Neuronal stem cell (in vitro differentiated cells): ENCODE measurements around the gene CLEC2L.
A peak's percentile ranks its signal among the peaks of the same experiment; 100 is the strongest.

Source experiments
- DNase-seq: peaks from one replicate; pipeline ENCODE4 v3.0.0-alpha.2; 2013; ENCODE audit warnings: low spot score
- H2AFZ ChIP-seq: one replicate; pipeline ENCODE4 v1.6.1; 2013; ENCODE audit warnings: mild to moderate bottlenecking, low read length, inconsistent platforms
- H2AK5ac ChIP-seq: 2 replicates; pipeline ENCODE4 v1.6.1; 2013; ENCODE audit warnings: low read depth, mild to moderate bottlenecking, inconsistent platforms, low read length, moderate library complexity, mixed read lengths
- H2BK120ac ChIP-seq: 2 replicates; pipeline ENCODE4 v1.6.1; 2013; ENCODE audit warnings: low read depth, mild to moderate bottlenecking, inconsistent platforms, low read length, moderate library complexity, mixed read lengths
- H2BK12ac ChIP-seq: one replicate; pipeline ENCODE4 v1.6.1; 2013; ENCODE audit warnings: low read length, inconsistent platforms
- H2BK15ac ChIP-seq: 2 replicates; pipeline ENCODE4 v1.6.1; 2013; ENCODE audit warnings: mild to moderate bottlenecking, low read length, inconsistent platforms, mixed read lengths
- H2BK5ac ChIP-seq: one replicate; pipeline ENCODE4 v1.6.1; 2013; ENCODE audit warnings: inconsistent platforms, mild to moderate bottlenecking, low read length, moderate library complexity
- H3K14ac ChIP-seq: one replicate; pipeline ENCODE4 v1.6.1; 2013; ENCODE audit warnings: low read length, inconsistent platforms
- H3K18ac ChIP-seq: 2 replicates; pipeline ENCODE4 v1.6.1; 2013; ENCODE audit warnings: low read length, inconsistent platforms
- H3K23ac ChIP-seq: 2 replicates; pipeline ENCODE4 v1.6.1; 2013; ENCODE audit warnings: low read depth, mild to moderate bottlenecking, mixed read lengths, low read length, inconsistent platforms; ENCODE audit not compliant: poor library complexity
- H3K27ac ChIP-seq: replicated peaks from 3 replicates; pipeline ENCODE4 v1.5.1; 2013; ENCODE audit warnings: low read length, inconsistent platforms
- H3K27me3 ChIP-seq, 3 experiments: 2 replicates each; pipeline ENCODE4 v1.6.1; 2013; ENCODE audit warnings: low read length in 3 of 3, mild to moderate bottlenecking in 2 of 3, inconsistent platforms in 1 of 3, low read depth in 1 of 3, mixed read lengths in 1 of 3, moderate library complexity in 1 of 3; ENCODE audit not compliant: control insufficient read depth in 3 of 3, insufficient read depth in 3 of 3
- H3K36me3 ChIP-seq, 2 donors: replicated peaks in 1 of 2; 2 replicates each; pipeline ENCODE4 v1.6.1; 2013; ENCODE audit warnings: low read length in 2 of 2; ENCODE audit not compliant: control insufficient read depth in 2 of 2, insufficient read depth in 2 of 2
- H3K4ac ChIP-seq: 2 replicates; pipeline ENCODE4 v1.6.1; 2013; ENCODE audit warnings: inconsistent platforms, mild to moderate bottlenecking, low read length, moderate library complexity
- H3K4me1 ChIP-seq, 2 donors: 1 replicate in 1 of 2; 2 replicates in 1 of 2; pipeline ENCODE4 v1.6.1; 2013; ENCODE audit warnings: low read length in 2 of 2, low read depth in 1 of 2; ENCODE audit not compliant: control insufficient read depth in 2 of 2, insufficient read depth in 1 of 2
- H3K4me2 ChIP-seq: one replicate; pipeline ENCODE4 v1.6.1; 2013; ENCODE audit warnings: mild to moderate bottlenecking, low read length, inconsistent platforms; ENCODE audit not compliant: insufficient read depth, poor library complexity, severe bottlenecking
- H3K4me3 ChIP-seq, 2 donors: 2 replicates each; pipeline ENCODE4 v1.5.1; 2013; ENCODE audit warnings: low read length in 2 of 2, mild to moderate bottlenecking in 2 of 2, inconsistent platforms in 1 of 2, moderate library complexity in 1 of 2
- H3K79me1 ChIP-seq: one replicate; pipeline ENCODE4 v1.6.1; 2013; ENCODE audit warnings: low read depth, mild to moderate bottlenecking, inconsistent platforms, low read length, moderate library complexity
- H3K9ac ChIP-seq: one replicate; pipeline ENCODE4 v1.6.1; 2013; ENCODE audit warnings: mild to moderate bottlenecking, low read depth, low read length, inconsistent platforms; ENCODE audit not compliant: poor library complexity
- H3K9me3 ChIP-seq, 2 donors: replicated peaks in 1 of 2; 2 replicates each; pipeline versions ENCODE3 to v1.6.1; 2013; ENCODE audit warnings: low read length in 2 of 2, mild to moderate bottlenecking in 2 of 2, inconsistent platforms in 1 of 2, low read depth in 1 of 2, mixed read lengths in 1 of 2, moderate library complexity in 1 of 2; ENCODE audit not compliant: control insufficient read depth in 2 of 2, insufficient read depth in 1 of 2
- H4K8ac ChIP-seq: one replicate; pipeline ENCODE4 v1.6.1; 2013; ENCODE audit warnings: low read depth, mild to moderate bottlenecking, inconsistent platforms, low read length, moderate library complexity
- H4K91ac ChIP-seq: one replicate; pipeline ENCODE4 v1.6.1; 2013; ENCODE audit warnings: low read length, low read depth, mild to moderate bottlenecking, inconsistent platforms; ENCODE audit not compliant: poor library complexity
- WGBS, 2 donors: extraction: QIAGEN DNeasy Blood & Tissue Kit; methylation state at CpG; one replicate each; pipeline ENCODE4 v1.1.7; 2013; ENCODE audit warnings: missing lambda C conversion rate in 2 of 2, mixed read lengths in 1 of 2; ENCODE audit not compliant: insufficient read length in 2 of 2, insufficient replicate concordance in 1 of 2; ENCODE audit errors: extremely low coverage in 2 of 2; 5-methylcytosine and 5-hydroxymethylcytosine counted together

Gene CLEC2L

DNA sequence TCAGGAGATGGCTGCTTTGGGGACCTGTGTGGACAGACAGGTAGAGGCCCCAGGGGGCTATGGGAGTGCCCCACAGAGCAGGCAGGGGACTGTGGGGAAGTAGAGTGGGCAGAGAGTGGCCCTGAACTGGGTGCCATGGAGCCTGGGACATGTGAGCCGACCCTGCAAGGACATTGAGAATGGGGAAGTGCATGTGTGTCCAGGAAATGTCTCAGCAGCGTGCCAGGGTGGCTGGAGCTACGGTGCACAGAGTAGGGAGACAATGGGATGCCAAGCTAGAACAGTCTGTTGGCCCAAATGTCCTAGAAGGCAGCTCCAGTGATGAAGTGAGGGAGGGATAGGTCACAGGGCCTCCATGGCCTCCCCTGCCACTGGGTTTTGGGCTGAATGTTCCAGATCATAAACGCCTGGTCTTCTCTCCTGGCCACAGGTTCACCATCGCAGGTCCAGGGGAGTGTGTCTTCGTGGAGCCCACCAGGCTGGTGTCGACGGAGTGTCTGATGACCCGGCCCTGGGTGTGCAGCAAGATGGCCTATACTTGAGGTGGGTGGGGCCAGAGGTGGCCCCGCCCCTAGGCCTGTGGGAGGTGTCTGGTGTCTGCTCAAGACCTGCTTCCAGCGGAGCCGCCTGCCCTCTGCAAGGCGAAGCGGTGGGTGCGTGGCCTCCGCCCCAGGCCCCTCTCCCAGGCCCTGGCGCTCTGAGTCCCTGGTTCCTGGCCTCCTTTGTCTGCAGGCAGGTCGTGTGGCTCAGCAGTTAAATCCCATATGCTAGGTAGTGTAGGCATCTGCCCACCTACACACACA lies 20.5 kb downstream of the CLEC2L start:
- H3K4me1 ChIP-seq = peaks cover 5 to 11% of the 10 kb centered on the region in 2 donors
- H2BK5ac ChIP-seq = no peak overlapping the region
- H3K14ac ChIP-seq = no peak overlapping the region
- H3K18ac ChIP-seq = peak overlapping the region; percentile 50
- no peak overlapping the region for H3K4me2 ChIP-seq
- peaks cover 0 to 16% (median 0%) of the 10 kb centered on the region in 3 experiments for H3K27me3 ChIP-seq
- H4K8ac ChIP-seq = no peak overlapping the region
- H4K91ac ChIP-seq = no peak overlapping the region
- no peak overlapping the region for H2BK120ac ChIP-seq
- no CpG with 5 or more reads among the region's 18 CpGs for WGBS, 2 donors
- H2BK15ac ChIP-seq = no peak overlapping the region
- peak overlapping the region; percentile 83 for H2AK5ac ChIP-seq
- no peak overlapping the region for H2BK12ac ChIP-seq
- H3K4ac ChIP-seq = no peak overlapping the region
- no peak overlapping the region for H3K9ac ChIP-seq
- no peak overlapping the region for H3K4me3 ChIP-seq
- H3K36me3 ChIP-seq = peaks cover 0 to 2% of the 10 kb centered on the region in 2 donors
- no peaks in the 10 kb centered on the region for H3K79me1 ChIP-seq
- no peak overlapping the region for H2AFZ ChIP-seq
- peak overlapping the region; percentile 62 for H3K23ac ChIP-seq
- H3K9me3 ChIP-seq = peaks cover 0 to 5% of the 10 kb centered on the region in 2 donors
- DNase-seq = no peak
- H3K27ac ChIP-seq = no peak overlapping the region

DNA sequence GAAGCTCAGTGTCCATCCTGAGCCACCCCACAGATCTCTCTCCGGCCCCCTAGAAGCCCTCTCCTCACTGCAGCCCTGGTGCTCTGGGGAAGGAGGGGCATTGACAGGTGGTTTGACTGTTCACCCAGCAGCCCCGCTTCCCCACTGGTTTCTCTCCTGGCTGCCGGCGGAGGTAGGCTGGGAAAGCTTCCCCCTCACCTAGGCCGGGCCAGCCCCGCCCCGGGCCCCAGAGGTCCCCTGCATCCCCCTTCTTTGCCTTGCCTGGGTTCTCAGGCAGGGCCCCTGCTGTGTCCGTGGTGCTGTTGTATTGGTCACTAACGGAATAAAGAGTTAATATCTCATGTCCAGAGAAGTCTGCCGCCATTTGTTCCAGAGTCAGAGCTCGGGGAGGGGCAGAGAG lies 21.2 kb downstream of the CLEC2L start:
- no peak overlapping the region for H3K4ac ChIP-seq
- no peak overlapping the region for H4K8ac ChIP-seq
- H2AK5ac ChIP-seq = peak overlapping the region; percentile 83
- no peak overlapping the region for H2AFZ ChIP-seq
- H3K23ac ChIP-seq = peak overlapping the region; percentile 62
- no peak for DNase-seq
- peak overlapping the region; percentile 44 for H3K18ac ChIP-seq
- no peak overlapping the region for H3K4me2 ChIP-seq
- no CpG with 5 or more reads among the region's 11 CpGs for WGBS, 2 donors
- H2BK120ac ChIP-seq = no peak overlapping the region
- H2BK15ac ChIP-seq = no peak overlapping the region
- H3K27me3 ChIP-seq = peaks cover 0 to 12% (median 0%) of the 10 kb centered on the region in 3 experiments
- no peak overlapping the region for H2BK5ac ChIP-seq
- H3K4me1 ChIP-seq = peaks cover 5 to 11% of the 10 kb centered on the region in 2 donors
- H2BK12ac ChIP-seq = no peak overlapping the region
- no peak overlapping the region for H3K9ac ChIP-seq
- no peak overlapping the region for H4K91ac ChIP-seq
- H3K79me1 ChIP-seq = no peaks in the 10 kb centered on the region
- H3K14ac ChIP-seq = no peak overlapping the region
- H3K4me3 ChIP-seq = no peak overlapping the region
- peaks cover 0 to 2% of the 10 kb centered on the region in 2 donors for H3K36me3 ChIP-seq
- peaks cover 0 to 5% of the 10 kb centered on the region in 2 donors for H3K9me3 ChIP-seq
- H3K27ac ChIP-seq = no peak overlapping the region

DNA sequence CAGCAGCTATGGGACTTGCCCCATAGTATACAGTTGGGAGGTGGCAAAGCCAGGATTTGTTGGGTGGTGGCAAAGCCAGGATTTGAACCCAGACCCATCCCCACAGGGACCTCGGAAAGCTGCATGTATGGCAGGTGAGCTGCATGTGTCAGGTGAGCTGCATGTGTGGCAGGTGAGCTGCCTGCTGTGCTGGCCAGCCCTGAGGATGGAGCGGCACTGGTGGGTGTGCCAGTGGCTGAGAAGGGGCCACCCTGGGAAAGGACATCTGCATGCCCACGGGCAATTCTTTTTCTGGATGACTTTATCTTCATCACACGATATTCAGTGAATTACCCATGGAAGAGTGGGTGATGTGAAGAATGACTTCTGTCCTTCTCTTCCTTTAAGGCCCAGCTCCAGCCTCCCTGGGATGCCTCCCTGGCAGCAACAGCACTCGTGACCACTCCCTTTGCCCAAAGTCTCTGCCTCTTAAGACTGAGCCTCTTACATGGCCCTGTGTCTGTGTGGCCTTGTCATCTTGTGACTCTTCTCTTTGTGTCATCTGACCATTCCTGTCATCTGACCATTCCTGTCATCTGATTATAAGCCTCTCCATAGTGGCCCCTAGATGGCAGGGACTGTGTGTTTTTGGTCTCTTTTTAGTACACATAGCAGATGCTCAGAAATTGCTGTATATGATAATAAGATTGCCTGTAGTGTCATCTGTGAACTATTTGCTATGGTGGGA lies 25.0 kb downstream of the CLEC2L start:
- H2BK120ac ChIP-seq = no peak overlapping the region
- H3K79me1 ChIP-seq = no peaks in the 10 kb centered on the region
- H3K4me1 ChIP-seq = peaks cover 0 to 3% of the 10 kb centered on the region in 2 donors
- H3K23ac ChIP-seq = no peak overlapping the region
- H2AFZ ChIP-seq = no peak overlapping the region
- no peak overlapping the region for H3K18ac ChIP-seq
- H3K9me3 ChIP-seq = peaks cover 0 to 2% of the 10 kb centered on the region in 2 donors
- H3K36me3 ChIP-seq = peaks cover 0 to 2% of the 10 kb centered on the region in 2 donors
- H4K91ac ChIP-seq = no peak overlapping the region
- no peak overlapping the region for H2BK12ac ChIP-seq
- H3K14ac ChIP-seq = no peak overlapping the region
- no peak overlapping the region for H3K4me2 ChIP-seq
- H3K4me3 ChIP-seq = no peak overlapping the region
- no peak overlapping the region for H2BK15ac ChIP-seq
- no CpG with 5 or more reads among the region's 5 CpGs for WGBS, 2 donors
- no peak overlapping the region for H3K9ac ChIP-seq
- no peak overlapping the region for H3K27ac ChIP-seq
- H3K4ac ChIP-seq = no peak overlapping the region
- no peak overlapping the region for H2BK5ac ChIP-seq
- peaks cover 0 to 9% (median 0%) of the 10 kb centered on the region in 3 experiments for H3K27me3 ChIP-seq
- DNase-seq = no peak
- H2AK5ac ChIP-seq = no peak overlapping the region
- H4K8ac ChIP-seq = no peak overlapping the region
